ENCODE measurements around the gene TTN. TPM values are rescaled to one million over a fixed set of nuclear protein-coding genes. Genes with fewer than 3 reads are reported as not detected.

The TTN gene
- total and polyA plus RNA-seq, 4 donors = 0.01 to 3.0 (median 0.80) TPM

DNA sequence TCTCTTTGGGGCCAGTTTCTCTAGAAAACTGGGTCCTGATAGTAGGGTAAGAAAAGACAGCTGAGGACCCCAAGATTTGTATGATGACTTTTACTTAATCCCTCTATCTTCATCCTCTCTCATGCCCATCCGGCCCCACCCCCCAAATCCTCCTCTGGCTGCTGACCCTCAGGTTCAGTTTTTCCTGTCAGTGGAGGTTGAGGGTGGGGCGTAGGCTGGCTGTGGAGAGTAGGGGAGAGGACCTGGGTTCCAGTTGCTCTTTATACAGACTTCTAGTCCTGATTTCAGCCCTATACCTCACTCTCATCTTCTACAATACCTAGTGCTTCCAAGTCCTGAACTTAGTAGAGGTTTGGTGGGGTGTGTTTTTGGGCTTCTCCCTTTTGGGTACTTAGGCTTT lies 298.6 kb downstream of the TTN start:
- H3K9ac ChIP-seq (ENCODE audit: low read depth in 1 of 2, low read length in 2 of 2) = no peak overlapping the region
- H3K36me3 ChIP-seq (ENCODE audit: control insufficient read depth in 4 of 4, insufficient read depth in 3 of 4, low read depth in 1 of 4, low read length in 3 of 4) = peaks cover 0 to 14% (median 8%) of the 10 kb centered on the region in 4 donors
- H3K4me1 ChIP-seq (ENCODE audit: control insufficient read depth in 4 of 4, insufficient read depth in 4 of 4, low read length in 3 of 4) = peaks cover 0 to 9% (median 5%) of the 10 kb centered on the region in 4 donors
- H3K4me3 ChIP-seq (ENCODE audit: low read depth in 1 of 3, low read length in 3 of 3) = no peak overlapping the region
- TF ChIP-seq, protein P1, sequence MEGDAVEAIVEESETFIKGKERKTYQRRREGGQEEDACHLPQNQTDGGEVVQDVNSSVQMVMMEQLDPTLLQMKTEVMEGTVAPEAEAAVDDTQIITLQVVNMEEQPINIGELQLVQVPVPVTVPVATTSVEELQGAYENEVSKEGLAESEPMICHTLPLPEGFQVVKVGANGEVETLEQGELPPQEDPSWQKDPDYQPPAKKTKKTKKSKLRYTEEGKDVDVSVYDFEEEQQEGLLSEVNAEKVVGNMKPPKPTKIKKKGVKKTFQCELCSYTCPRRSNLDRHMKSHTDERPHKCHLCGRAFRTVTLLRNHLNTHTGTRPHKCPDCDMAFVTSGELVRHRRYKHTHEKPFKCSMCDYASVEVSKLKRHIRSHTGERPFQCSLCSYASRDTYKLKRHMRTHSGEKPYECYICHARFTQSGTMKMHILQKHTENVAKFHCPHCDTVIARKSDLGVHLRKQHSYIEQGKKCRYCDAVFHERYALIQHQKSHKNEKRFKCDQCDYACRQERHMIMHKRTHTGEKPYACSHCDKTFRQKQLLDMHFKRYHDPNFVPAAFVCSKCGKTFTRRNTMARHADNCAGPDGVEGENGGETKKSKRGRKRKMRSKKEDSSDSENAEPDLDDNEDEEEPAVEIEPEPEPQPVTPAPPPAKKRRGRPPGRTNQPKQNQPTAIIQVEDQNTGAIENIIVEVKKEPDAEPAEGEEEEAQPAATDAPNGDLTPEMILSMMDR (IDR thresholded peaks at IDR 0.05; ENCODE audit: low read depth, low read length, missing input control) = no peak
- TF ChIP-seq, protein P2, sequence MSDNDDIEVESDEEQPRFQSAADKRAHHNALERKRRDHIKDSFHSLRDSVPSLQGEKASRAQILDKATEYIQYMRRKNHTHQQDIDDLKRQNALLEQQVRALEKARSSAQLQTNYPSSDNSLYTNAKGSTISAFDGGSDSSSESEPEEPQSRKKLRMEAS (IDR thresholded peaks at IDR 0.05) = no peak
- no peak overlapping the region for H3K27ac ChIP-seq (ENCODE audit: low read depth in 1 of 2, low read length in 2 of 2)
- H3K27me3 ChIP-seq (ENCODE audit: control insufficient read depth in 4 of 4, insufficient read depth in 4 of 4, low read length in 3 of 4) = no peaks in the 10 kb centered on the region
- no peaks in the 10 kb centered on the region for H3K9me3 ChIP-seq (ENCODE audit: control insufficient read depth in 4 of 4, low read length in 3 of 4)
- WGBS = 94% methylated on average over 2 of the region's 2 CpGs
- no peak for DNase-seq (ENCODE audit: low spot score)

DNA sequence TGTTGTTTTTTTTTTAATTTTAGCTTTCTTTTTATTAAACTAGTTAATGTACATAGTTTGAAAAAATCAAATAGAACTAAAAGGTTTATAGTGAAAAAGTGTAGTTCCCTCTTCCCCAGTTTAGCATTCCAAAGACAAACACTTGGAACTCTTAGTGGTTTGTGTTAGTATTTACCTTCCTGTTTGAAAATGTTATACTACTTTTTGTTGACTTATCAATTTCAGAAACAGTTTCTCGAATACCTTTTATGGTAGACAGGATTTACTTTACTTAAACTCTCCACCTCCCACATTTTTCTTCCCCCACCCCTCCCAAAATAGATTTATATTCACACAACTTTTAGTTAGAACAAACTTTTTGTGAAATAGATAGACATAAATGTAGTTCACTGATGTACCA lies 300.3 kb downstream of the TTN start:
- no peak overlapping the region for H3K9ac ChIP-seq (ENCODE audit: low read depth in 1 of 2, low read length in 2 of 2)
- peaks cover 2 to 29% (median 22%) of the 10 kb centered on the region in 4 donors for H3K36me3 ChIP-seq (ENCODE audit: control insufficient read depth in 4 of 4, insufficient read depth in 3 of 4, low read depth in 1 of 4, low read length in 3 of 4)
- TF ChIP-seq, protein P3, sequence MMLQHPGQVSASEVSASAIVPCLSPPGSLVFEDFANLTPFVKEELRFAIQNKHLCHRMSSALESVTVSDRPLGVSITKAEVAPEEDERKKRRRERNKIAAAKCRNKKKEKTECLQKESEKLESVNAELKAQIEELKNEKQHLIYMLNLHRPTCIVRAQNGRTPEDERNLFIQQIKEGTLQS (IDR thresholded peaks at IDR 0.05) = no peak
- TF ChIP-seq YY1 (IDR thresholded peaks at IDR 0.05) = no peak
- TF ChIP-seq TAF1 (conservative IDR thresholded peaks at IDR 0.05) = no peak
- no peak for TF ChIP-seq FOXA2 (IDR thresholded peaks at IDR 0.05)
- TF ChIP-seq, protein P4, sequence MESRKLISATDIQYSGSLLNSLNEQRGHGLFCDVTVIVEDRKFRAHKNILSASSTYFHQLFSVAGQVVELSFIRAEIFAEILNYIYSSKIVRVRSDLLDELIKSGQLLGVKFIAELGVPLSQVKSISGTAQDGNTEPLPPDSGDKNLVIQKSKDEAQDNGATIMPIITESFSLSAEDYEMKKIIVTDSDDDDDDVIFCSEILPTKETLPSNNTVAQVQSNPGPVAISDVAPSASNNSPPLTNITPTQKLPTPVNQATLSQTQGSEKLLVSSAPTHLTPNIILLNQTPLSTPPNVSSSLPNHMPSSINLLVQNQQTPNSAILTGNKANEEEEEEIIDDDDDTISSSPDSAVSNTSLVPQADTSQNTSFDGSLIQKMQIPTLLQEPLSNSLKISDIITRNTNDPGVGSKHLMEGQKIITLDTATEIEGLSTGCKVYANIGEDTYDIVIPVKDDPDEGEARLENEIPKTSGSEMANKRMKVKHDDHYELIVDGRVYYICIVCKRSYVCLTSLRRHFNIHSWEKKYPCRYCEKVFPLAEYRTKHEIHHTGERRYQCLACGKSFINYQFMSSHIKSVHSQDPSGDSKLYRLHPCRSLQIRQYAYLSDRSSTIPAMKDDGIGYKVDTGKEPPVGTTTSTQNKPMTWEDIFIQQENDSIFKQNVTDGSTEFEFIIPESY (IDR thresholded peaks at IDR 0.05) = no peak
- TF ChIP-seq, protein P5, sequence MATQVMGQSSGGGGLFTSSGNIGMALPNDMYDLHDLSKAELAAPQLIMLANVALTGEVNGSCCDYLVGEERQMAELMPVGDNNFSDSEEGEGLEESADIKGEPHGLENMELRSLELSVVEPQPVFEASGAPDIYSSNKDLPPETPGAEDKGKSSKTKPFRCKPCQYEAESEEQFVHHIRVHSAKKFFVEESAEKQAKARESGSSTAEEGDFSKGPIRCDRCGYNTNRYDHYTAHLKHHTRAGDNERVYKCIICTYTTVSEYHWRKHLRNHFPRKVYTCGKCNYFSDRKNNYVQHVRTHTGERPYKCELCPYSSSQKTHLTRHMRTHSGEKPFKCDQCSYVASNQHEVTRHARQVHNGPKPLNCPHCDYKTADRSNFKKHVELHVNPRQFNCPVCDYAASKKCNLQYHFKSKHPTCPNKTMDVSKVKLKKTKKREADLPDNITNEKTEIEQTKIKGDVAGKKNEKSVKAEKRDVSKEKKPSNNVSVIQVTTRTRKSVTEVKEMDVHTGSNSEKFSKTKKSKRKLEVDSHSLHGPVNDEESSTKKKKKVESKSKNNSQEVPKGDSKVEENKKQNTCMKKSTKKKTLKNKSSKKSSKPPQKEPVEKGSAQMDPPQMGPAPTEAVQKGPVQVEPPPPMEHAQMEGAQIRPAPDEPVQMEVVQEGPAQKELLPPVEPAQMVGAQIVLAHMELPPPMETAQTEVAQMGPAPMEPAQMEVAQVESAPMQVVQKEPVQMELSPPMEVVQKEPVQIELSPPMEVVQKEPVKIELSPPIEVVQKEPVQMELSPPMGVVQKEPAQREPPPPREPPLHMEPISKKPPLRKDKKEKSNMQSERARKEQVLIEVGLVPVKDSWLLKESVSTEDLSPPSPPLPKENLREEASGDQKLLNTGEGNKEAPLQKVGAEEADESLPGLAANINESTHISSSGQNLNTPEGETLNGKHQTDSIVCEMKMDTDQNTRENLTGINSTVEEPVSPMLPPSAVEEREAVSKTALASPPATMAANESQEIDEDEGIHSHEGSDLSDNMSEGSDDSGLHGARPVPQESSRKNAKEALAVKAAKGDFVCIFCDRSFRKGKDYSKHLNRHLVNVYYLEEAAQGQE (IDR thresholded peaks at IDR 0.05) = no peak
- no peak for TF ChIP-seq NR2F2 (IDR thresholded peaks at IDR 0.05)
- TF ChIP-seq, protein P1 (IDR thresholded peaks at IDR 0.05; ENCODE audit: low read depth, low read length, missing input control) = no peak
- no peak for TF ChIP-seq JUND (IDR thresholded peaks at IDR 0.05)
- WGBS = 58% methylated on average over 1 of the region's 1 CpG
- H3K9me3 ChIP-seq (ENCODE audit: control insufficient read depth in 4 of 4, low read length in 3 of 4) = no peaks in the 10 kb centered on the region
- no peaks in the 10 kb centered on the region for H3K27me3 ChIP-seq (ENCODE audit: control insufficient read depth in 4 of 4, insufficient read depth in 4 of 4, low read length in 3 of 4)
- peaks cover 0 to 9% (median 5%) of the 10 kb centered on the region in 4 donors for H3K4me1 ChIP-seq (ENCODE audit: control insufficient read depth in 4 of 4, insufficient read depth in 4 of 4, low read length in 3 of 4)
- DNase-seq (ENCODE audit: low spot score) = no peak
- no peak overlapping the region for H3K4me3 ChIP-seq (ENCODE audit: low read depth in 1 of 3, low read length in 3 of 3)
- H3K27ac ChIP-seq (ENCODE audit: low read depth in 1 of 2, low read length in 2 of 2) = no peak overlapping the region

All from liver (tissue), 9 donors.